ENCODE measurements around the gene SMLR1.

GRCh38 chr6:130849594-130849993 lies 22.4 kb downstream of the SMLR1 start:
- no peak for TF ChIP-seq CTCF (IDR thresholded peaks at IDR 0.05; ENCODE audit: low read depth, low read length, missing input control)
- no peak for TF ChIP-seq FOXA1 (IDR thresholded peaks at IDR 0.05)
- TF ChIP-seq RAD21 (IDR thresholded peaks at IDR 0.05): peak in 1 of 2 donors; percentile 16
- TF ChIP-seq JUND (IDR thresholded peaks at IDR 0.05): no peak
- no peak for TF ChIP-seq YY1 (IDR thresholded peaks at IDR 0.05)
- TF ChIP-seq ZBTB33 (IDR thresholded peaks at IDR 0.05): no peak
- no peak for TF ChIP-seq TAF1 (conservative IDR thresholded peaks at IDR 0.05)

Data from liver (tissue), 3 donors.